Right hindlimb (tissue), 1 donor: Measurements from ENCODE around the gene TMEM192.
"Not testable (repeated sequence)": the region's sequence is repeated elsewhere in the genome, so short reads cannot be mapped to it uniquely, and the experiment has no call there.

ENCODE experiments used
- DNase-seq: peaks from one replicate; pipeline ENCODE4 v3.0.0-alpha.2; 2018

Gene TMEM192

GRCh38 chr4:165112368-165113121, at the start of gene TMEM192:
Gene TMEM192 (minus strand): TSS chr4:165112860. CDS start chr4:165112773, 87 bp downstream.
- DNase-seq: peak; percentile 96

DNA sequence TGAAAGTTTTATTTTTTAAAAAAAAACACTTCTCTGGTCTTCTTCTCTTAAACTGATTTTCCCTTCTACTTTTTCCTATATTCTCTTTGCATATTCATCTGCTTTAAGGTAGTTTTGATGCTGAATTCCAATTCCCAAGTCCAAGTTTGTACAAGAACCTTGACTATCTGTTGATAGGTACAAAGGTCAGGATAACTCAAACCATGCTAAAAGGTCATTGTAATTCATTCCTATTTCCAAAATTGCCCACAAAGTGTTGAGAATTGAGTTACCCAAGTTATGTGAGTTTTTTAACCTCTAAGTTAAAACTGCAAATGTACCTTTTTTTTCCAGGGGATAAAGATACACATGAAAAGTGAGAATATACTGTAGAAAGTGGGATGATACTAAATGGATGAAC, 46.1 kb upstream of the TMEM192 start:
- DNase-seq: no peak

GRCh38 chr4:165156906-165157305, 44.2 kb upstream of the TMEM192 start:
- no peak for DNase-seq

DNA sequence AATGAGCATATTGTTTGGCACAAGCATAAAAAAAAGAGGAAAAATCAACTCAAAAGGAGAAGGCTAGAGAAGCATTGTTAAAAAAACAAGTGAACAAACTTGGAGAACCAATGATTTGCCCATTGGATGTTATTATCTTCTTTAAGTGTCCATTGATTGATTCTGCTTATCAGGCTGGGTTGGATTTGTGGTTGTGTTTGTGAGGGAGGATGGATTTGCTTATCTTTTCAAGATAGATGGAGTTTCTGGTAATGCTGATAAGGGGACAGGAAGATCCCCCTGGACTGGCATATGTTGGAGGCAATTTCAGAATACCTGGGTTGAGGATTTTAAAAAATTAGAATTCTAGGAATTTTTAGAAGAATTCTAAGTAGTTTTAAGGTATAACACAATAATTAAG, 41.8 kb upstream of the TMEM192 start:
- no peak for DNase-seq

DNA sequence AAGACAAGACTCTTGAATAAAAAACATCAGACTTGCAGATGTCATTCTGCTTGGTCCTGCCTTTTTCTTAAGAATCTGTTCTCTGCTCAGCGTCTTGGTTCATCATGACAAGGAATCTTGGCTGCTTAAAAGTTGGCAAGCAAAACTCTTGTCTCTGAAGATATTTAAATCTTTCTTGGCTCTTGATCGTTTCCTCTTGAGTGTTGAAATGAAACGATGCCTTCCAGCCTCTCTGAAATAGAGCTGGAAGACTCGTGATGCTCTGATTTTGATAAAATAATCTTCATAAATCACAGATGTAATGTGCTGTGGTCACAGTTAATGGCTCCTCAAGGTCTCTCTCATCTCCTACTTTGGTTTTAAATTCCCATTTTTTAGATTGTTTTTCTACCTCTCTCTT, 39.9 kb upstream of the TMEM192 start:
- DNase-seq: peak; percentile 21

DNA sequence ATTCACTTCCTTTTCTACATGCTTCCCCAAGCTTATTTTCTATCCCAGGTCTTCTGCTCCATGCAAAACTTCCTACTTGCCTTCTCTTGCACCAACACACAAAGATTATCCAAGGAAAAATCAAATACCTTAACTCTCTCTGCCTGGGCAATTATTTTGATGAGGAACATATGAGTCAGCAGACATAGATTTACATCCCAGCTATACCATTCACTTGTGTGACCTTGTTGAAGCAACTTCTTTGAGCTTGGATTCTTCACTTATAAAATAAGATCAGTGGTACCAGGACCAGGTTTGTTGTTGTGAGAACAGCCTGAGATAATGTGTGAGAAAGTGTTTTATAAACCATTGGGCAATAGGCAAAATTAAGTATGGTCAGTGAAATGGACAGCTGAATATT, 39.1 kb upstream of the TMEM192 start:
- DNase-seq: no peak

GRCh38 chr4:165150545-165150944, 37.9 kb upstream of the TMEM192 start:
- no peak for DNase-seq

DNA sequence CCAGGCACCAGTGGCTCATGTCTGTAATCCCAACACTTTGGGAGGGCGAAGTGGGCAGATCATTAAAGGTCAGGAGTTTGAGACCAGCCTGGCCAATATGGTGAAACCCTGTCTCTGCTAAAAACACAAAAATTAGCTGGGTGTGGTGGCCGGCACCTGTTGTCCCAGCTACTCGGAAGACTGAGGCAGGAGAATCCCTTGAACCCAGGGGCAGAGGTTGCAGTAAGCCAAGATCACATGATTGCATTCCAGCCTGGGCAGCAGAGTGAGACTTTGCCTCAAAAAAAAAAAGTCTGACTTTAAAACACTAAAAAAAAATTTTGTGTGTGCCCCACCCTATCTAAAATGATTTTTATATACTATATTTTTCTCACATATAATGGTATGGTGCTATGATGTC, 26.2 kb upstream of the TMEM192 start:
- DNase-seq: no peak

DNA sequence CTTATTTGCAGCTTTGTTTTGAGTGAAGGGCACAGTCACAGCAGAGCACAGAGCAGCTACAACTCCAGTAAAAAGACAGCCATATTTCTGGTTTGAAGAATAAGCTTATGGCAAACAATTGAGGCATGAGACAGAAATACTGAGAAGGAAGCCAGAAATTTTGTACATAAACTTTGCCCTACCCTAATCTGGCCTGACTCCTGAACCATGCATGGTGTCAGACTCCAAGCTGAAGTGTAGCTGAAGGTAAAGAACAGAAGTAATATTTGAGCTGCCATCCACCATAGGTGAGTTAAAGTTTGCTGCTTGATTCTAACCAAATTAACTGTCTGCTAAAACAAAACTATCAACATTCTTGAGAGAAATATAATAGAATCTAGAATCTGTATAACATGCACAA, 24.5 kb upstream of the TMEM192 start:
- DNase-seq: no peak

DNA sequence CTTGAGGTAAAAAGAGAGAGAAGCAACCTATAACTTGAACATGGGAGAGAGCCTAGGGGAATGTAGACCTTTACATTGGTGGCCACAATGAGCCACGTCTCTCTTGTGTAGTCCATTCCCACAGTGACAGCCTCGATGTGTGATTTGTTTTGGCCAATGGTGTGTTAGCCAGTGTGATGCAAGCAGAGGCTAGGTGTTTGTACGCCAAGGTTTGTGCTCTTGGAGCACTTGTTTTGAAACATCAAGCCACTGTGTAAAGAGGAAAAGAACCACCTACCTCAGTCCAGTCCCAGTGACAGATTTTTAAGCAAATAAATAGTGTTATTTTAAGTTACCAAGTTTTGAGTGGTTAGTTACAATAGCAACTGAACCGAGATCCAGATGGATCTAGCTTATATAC, 23.9 kb upstream of the TMEM192 start:
- DNase-seq: no peak

DNA sequence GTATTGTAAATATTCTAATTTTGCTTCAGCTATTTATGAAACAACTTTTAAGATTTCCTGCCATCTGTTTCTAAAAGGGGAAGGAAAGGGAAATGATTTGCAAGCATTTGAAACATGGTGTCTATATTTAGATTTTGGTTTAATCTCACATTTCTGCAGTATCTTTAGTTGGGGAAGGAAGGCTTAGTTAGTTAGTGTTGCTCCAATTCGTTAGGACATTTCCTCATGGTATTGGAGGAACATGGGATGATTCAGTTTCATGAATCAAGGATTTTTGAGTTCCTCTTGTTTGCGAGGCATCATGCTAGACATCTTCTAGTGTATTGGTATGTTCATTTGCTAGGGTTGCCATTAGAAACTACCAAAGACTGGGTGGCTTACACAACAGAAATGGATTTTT, 20.5 kb upstream of the TMEM192 start:
- DNase-seq: no peak

GRCh38 chr4:165131247-165131832, 18.7 kb upstream of the TMEM192 start:
- peak; percentile 67 for DNase-seq

GRCh38 chr4:165129924-165130323, 17.3 kb upstream of the TMEM192 start:
- DNase-seq: no peak

DNA sequence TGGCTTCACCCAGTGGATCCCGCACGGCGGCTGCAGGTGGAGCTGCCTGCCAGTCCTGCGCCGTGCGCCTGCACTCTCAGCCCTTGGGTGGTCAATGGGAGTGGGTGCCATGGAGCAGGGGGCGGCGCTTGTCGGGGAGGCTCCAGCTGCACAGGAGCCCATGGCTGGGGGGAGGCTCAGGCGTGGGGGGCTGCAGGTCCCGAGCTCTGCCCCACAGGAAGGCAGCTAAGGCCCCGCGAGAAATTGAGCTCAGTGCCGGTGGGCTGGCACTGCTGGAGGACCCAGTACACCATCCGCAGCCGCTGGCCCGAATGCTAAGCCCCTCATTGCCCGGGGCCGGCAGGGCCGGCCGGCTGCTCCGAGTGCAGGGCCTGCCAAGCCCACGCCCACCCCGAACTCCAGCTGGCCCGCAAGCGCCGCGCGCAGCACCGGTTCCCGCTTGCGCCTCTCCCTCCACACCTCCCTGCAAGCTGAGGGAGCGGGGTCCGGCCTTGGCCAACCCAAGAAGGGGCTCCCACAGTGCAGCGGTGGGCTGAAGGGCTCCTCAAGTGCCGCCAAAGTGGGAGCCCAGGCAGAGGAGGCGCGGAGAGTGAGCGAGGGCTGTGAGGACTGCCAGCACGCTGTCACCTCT, 13.3 kb upstream of the TMEM192 start:
- DNase-seq: not testable (repeated sequence)

DNA sequence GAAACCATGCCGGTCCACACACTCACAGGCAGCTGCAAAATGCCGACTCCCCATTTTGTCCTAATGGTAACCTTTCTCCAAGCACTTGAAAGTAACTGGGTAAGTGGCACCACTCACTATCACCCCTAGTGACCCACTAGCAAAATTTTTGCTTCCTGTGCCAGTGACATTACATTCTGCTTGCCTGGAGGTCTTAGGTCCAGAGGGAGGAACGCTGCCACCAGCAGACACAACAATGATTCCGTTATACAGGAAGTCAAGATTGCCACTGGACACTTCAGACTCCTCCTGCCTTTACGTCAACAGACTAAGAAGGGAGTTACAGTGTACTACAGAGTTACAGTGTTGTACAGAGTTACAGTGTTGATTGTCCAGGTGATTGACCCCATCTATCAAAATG, 11.8 kb upstream of the TMEM192 start:
- DNase-seq: no peak

DNA sequence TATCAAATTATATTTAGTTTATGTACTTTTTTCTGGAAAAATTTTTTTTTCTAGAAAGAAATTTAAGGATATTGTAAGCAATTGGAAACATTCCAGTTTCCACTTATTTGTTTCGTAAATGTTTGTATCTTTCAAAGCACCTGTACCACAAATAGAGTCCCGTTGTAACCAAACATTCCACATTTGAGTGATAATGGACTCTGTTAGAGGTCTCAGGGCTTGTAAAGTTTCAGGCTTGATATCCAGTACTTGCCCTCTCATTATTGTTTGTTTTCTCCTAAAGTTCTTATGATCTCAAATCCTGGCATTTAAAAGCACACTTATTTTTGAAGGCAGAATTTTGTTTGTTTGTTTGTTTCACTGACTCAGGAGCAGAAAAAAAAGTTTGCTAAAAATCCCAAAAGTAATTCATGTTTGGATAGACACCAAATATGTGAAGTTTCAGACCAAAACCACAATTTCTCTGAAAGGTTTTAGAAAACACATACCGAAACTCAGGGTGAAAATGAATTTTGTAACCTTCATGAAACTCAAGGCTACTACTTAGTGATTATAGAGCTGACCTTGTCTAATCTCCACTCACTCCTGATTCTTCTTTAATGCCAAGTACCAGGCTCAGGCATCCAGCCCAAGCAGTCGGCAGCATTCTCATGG, 5.7 kb upstream of the TMEM192 start:
- DNase-seq: no peak

DNA sequence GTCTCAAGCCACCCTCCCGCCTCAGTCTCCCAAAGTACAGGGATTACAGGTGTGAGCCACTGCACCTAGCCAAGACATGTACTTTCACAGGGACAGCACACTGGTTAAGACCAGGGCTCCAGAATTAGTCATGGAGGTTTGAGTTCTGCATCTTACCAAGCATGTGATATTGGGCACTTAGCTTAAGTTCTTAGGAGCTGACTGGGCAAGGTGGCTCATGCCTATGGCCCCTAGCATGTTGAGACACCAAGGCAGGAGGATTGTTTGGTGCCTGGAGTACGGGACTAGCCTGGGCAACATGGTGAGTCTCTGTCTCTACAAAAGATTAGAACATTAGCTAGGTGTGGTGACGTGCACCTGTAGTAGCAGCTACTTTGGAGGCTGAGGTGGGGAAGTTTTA, 2.6 kb upstream of the TMEM192 start:
- DNase-seq: no peak

DNA sequence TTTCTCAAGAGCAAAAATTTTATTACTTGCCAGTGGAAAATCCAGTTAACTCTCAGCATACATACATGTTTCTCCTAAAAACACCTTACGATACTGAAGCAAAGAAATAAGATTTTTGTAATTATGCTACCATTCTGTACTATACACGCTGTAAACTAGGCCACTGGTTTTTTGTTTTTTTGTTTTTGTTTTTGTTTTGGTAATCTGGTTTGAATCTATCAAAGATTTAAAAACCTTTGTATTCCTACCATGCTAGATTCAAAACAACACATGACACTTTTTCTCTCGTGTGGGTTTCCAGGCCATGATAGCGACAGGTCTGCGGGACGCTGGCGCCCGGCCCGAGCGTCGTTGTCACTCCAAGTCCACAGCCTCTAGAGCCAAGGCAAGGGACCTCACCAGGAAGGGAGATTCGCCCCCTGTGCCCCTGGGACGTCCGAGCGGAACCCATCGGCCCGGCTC, 723 bp downstream of the TMEM192 start:
- no peak for DNase-seq

DNA sequence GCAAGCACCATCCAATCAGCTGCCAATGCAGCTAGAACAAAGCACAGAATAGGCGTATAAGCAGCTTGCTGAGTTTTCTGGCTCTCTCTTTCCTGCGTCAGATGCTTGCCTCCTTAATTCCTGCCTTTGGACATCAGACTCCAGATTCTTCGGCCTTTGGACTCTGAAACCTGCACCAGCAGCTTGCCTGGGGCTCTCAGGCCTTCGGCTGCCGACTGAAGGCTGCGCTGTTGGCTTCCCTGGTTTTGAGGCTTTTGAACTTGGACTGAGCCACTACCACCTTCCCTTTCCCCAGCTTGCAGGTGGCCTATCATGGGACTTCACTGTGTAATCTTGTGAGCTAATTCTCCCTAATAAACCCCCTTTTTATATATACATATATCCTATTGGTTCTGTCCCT, 6.1 kb downstream of the TMEM192 start:
- DNase-seq: no peak

GRCh38 chr4:165101641-165102040, 11.0 kb downstream of the TMEM192 start:
- no peak for DNase-seq

DNA sequence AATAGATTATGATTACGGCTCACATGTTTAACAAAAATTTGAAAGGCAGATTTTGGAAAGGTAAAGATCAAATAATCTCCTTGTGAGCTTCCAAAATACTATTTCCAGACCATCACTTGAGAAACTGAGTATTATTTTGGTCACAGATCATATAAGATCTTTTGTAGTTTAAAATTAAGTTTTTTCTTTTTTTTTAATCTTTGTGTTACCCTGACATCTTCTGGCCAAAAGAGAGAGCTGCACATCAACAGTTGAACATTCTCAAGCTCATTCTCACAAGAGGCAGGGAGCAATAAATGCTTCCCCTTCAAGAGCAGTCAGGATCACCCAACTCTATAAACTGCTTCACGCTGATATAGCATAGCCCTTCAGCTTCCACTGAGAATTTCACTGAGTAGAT, 15.9 kb downstream of the TMEM192 start:
- no peak for DNase-seq

GRCh38 chr4:165095291-165095690, 17.4 kb downstream of the TMEM192 start:
- DNase-seq: peak; percentile 20

- no peak for DNase-seq
Observed at GRCh38 chr4:165094873-165095272, 17.8 kb downstream of the TMEM192 start.

DNA sequence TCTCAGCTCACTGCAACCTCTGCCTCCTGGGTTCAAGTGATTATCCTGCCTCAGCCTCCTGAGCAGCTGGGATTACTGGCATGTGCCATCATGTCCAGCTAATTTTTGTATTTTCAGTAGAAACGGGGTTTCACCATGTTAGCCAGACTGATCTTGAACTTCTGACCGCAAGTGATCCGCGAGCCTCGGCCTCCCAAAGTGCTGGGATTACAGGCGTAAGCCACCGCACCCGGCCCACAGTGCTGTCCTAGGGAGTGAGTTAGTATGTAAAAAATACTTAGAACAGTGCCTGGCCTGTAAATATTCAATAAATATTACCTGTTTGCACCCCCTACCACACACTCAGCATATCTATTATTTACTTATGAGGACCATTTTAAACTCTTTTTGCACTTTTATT, 20.5 kb downstream of the TMEM192 start:
- not testable (repeated sequence) for DNase-seq
